GM12864 (cell line): ENCODE data around the gene METTL1.

Experiments used
- DNase-seq: peaks from one replicate; pipeline ENCODE4 v3.0.0-alpha.2; 2011; ENCODE audit warnings: low read depth
- H3K4me3 ChIP-seq: 2 replicates; pipeline ENCODE4 v1.5.1; 2011; ENCODE audit warnings: mild to moderate bottlenecking, low read depth, low read length, control low read depth
- CTCF ChIP-seq: IDR thresholded peaks from 2 replicates; pipeline ENCODE4 v1.5.1; 2011; ENCODE audit warnings: low read depth, mild to moderate bottlenecking, moderate library complexity, low read length, control low read depth, inconsistent platforms; ENCODE audit errors: missing control alignments

Gene METTL1

GRCh38 chr12:57767305-57767698 lies 4.6 kb downstream of the METTL1 start:
- TF ChIP-seq CTCF = no peak
- H3K4me3 ChIP-seq = no peak overlapping the region
- no peak for DNase-seq

GRCh38 chr12:57766464-57767304 lies 5.2 kb downstream of the METTL1 start, which contains the start of gene CYP27B1:
Gene CYP27B1, minus strand, starts transcription at chr12:57767078. Its CDS starts 37 bp downstream, at chr12:57767041.
- no peak within 1 kb of the TSS for H3K4me3 ChIP-seq
- DNase-seq = no peak
- TF ChIP-seq CTCF = no peak

- TF ChIP-seq CTCF = no peak
- no peak for DNase-seq
- H3K4me3 ChIP-seq = peak overlapping the region; percentile 11; the same call in 1 of the 2 replicates
These were observed 6.0 kb downstream of the METTL1 start for GRCh38 chr12:57765698-57766463.

GRCh38 chr12:57765003-57765697 lies 6.8 kb downstream of the METTL1 start:
- peak; percentile 51 for TF ChIP-seq CTCF
- DNase-seq = no peak
- peak overlapping the region; percentile 11 for H3K4me3 ChIP-seq

GRCh38 chr12:57764662-57765002 lies 7.3 kb downstream of the METTL1 start:
- H3K4me3 ChIP-seq = peak overlapping the region; percentile 11; the same call in 1 of the 2 replicates
- DNase-seq = no peak

More at GRCh38 chr12:57764662-57765002, 7.3 kb downstream of the METTL1 start:
- TF ChIP-seq CTCF = no peak
